Esophagus muscularis mucosa (tissue), 3 donors: ENCODE data around the gene ASTN2.

ENCODE experiments used
- CTCF ChIP-seq, 3 experiments: fragments of 200-600 bp in 2 of 3; fragments of 450-650 bp in 1 of 3; sonication (generic) in 2 of 3; IDR thresholded peaks; one replicate each; pipeline ENCODE4 v1.5.1; 2017 to 2019; ENCODE audit warnings: antibody characterized with exemption in 3 of 3, mild to moderate bottlenecking in 2 of 3, moderate library complexity in 1 of 3
- POLR2A ChIP-seq: fragments of 450-650 bp; IDR thresholded peaks from one replicate; pipeline ENCODE4 v1.6.1; 2017; ENCODE audit warnings: antibody characterized with exemption, moderate library complexity, mild to moderate bottlenecking, low read depth

GRCh38 chr9:116990592-116990991 is 424.3 kb downstream of the ASTN2 start:
- TF ChIP-seq POLR2A, result no peak
- no peak for TF ChIP-seq CTCF (IDR thresholded peaks at IDR 0.05)
